Type B pancreatic cell (in vitro differentiated cells): ENCODE measurements around the gene DYTN. TPM values are rescaled to one million over a fixed set of nuclear protein-coding genes. Genes with fewer than 3 reads are reported as not detected.

ENCODE experiments used
- DNase-seq: peaks from one replicate; pipeline ENCODE4 v3.0.0; 2021; ENCODE audit warnings: mixed read lengths; ENCODE audit not compliant: unreplicated experiment; ENCODE audit errors: extremely low spot score
- H3K27ac Mint-ChIP-seq: 2 replicates; pipeline ENCODE4 v1.8.0; 2021; ENCODE audit warnings: mild to moderate bottlenecking, mixed read lengths
- H3K27me3 Mint-ChIP-seq: 2 replicates; pipeline ENCODE4 v1.8.0; 2021; ENCODE audit warnings: mixed read lengths
- H3K36me3 Mint-ChIP-seq: 2 replicates; pipeline ENCODE4 v1.8.0; 2021; ENCODE audit warnings: mixed read lengths
- H3K4me1 Mint-ChIP-seq: one replicate; pipeline ENCODE4 v1.8.0; 2021; ENCODE audit warnings: mixed read lengths; ENCODE audit not compliant: unreplicated experiment
- H3K4me3 Mint-ChIP-seq: 2 replicates; pipeline ENCODE4 v1.8.0; 2021; ENCODE audit warnings: mild to moderate bottlenecking, mixed read lengths
- H3K9me3 Mint-ChIP-seq: 2 replicates; pipeline ENCODE4 v1.8.0; 2021; ENCODE audit warnings: mixed read lengths
- total RNA-seq: library from RNA; stranded (reverse); gene quantifications from 2 replicates; pipeline ENCODE4 v1.2.1, GENCODE V29; 2021; ENCODE audit warnings: low replicate concordance
- TF ChIP-seq, protein P1 (sequence below): fragments of 200-600 bp; sonication (generic); conservative IDR thresholded peaks from 2 replicates; pipeline ENCODE4 v1.5.0; 2021; ENCODE audit warnings: antibody characterized with exemption, mild to moderate bottlenecking

DYTN gene
- total RNA-seq, 1 donor from 2014 or later, result not detected

DNA sequence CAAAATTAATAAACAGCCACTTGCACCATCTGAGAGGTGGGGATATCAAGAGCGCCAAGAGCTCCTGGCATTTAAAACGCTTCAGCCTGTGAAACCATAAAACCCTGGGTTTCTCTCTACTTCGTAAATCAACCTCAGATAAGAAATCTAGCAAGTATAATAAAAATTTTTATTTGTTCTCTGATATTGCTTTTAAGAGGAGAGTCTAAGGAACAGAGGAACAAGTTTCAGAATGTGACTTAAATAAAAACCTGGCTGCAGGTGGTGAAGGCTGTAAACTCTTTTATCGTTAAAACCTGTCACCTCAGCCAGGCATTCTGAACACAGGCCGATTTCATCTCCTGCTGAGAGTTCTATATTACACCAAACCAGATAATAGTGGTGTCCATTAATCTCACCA lies 9.9 kb downstream of the DYTN start:
- Mint-ChIP-seq H3K36me3 (no peaks in the 10 kb centered on the region), H3K27me3 (peaks cover 12% of the 10 kb centered on the region), H3K9me3 (no peaks in the 10 kb centered on the region), H3K4me1 (no peaks in the 10 kb centered on the region), H3K4me3 (no peak overlapping the region), H3K27ac (no peak overlapping the region)
- TF ChIP-seq, protein P1, sequence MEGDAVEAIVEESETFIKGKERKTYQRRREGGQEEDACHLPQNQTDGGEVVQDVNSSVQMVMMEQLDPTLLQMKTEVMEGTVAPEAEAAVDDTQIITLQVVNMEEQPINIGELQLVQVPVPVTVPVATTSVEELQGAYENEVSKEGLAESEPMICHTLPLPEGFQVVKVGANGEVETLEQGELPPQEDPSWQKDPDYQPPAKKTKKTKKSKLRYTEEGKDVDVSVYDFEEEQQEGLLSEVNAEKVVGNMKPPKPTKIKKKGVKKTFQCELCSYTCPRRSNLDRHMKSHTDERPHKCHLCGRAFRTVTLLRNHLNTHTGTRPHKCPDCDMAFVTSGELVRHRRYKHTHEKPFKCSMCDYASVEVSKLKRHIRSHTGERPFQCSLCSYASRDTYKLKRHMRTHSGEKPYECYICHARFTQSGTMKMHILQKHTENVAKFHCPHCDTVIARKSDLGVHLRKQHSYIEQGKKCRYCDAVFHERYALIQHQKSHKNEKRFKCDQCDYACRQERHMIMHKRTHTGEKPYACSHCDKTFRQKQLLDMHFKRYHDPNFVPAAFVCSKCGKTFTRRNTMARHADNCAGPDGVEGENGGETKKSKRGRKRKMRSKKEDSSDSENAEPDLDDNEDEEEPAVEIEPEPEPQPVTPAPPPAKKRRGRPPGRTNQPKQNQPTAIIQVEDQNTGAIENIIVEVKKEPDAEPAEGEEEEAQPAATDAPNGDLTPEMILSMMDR, result no peak
- no peak for DNase-seq

DNA sequence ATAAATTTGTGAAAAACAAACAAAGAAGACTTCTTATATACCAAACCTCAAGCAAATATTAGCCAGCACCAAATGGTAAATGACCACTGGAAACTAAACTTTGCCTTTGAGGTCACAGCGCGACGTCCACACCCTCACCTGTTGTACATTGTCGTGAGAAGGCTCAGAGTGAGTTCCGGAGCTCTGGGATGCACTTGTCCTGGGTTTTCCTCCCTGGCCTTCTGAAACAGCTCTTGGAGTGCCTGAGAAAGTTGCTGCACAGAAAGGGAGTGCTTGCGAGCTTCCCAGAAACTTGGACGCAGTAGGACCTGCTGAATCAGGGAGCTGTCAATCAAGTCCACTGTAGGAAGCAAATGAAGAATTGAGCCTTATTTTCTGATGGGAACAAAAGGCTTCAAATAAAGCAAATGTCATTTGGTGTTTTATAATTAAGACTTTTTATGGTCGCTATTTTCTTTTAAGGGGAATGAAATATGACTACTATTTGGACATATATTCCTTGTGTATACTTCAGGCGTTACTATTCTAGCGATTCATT lies 11.0 kb downstream of the DYTN start:
- H3K9me3 Mint-ChIP-seq, result no peaks in the 10 kb centered on the region
- H3K27ac Mint-ChIP-seq, result no peak overlapping the region
- H3K36me3 Mint-ChIP-seq, result no peaks in the 10 kb centered on the region
- H3K4me1 Mint-ChIP-seq, result no peaks in the 10 kb centered on the region
- TF ChIP-seq, protein P1, result no peak
- DNase-seq, result no peak
- H3K27me3 Mint-ChIP-seq, result peaks cover 16% of the 10 kb centered on the region
- no peak overlapping the region for H3K4me3 Mint-ChIP-seq

DNA sequence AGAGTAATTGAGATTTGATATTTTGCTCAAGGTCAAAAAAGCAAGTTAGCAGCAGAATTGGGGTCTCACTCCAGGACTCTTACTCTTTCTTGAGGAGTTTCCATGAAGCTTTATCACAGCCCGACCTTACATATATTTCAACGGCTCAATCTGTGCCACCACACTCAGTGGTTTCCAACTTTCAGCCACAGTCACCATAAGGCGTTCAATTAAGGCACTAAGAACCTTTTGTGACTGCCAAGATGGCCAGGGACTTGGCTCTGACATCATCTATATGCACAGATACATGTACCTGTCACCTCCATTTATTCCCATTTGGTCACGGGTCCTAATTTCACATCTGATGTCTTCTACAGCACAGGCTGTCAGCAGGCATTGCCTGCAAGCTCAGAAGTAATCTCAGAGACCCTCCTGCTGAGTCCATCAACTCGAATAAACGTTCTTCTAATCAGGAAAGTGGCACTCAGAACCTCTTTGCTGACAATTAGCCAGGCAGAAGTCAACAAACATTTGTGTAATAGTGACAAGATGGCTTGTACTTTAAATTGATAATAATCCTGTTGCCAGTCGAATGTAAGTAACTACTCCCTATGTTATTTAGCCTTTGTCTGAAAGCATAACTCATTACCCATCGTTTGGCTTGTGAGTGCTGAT lies 16.1 kb downstream of the DYTN start:
- Mint-ChIP-seq H3K4me3 (no peak overlapping the region), H3K27ac (no peak overlapping the region), H3K4me1 (no peaks in the 10 kb centered on the region), H3K36me3 (no peaks in the 10 kb centered on the region), H3K27me3 (peaks cover 17% of the 10 kb centered on the region), H3K9me3 (no peaks in the 10 kb centered on the region)
- DNase-seq, result no peak
- TF ChIP-seq, protein P1, result no peak

DNA sequence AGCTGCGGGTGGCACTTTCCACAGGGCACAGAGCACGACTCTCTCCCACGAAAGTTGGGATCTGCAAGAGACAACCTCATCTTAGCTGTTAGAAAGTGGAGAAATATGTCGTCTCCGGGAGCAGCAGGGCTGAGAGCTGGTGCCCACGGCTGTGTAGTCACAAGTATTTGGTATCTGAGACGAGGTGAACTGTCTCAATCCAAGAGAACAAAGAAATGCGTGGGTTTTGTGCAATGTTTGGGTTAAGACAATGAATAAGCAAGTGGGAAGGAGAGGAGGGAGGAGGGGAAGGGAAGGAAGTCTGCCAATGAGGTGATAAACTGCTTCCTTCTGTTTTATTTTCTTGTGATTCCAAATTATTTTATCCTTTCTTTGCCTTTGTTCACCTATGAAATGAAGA lies 18.0 kb downstream of the DYTN start:
- H3K36me3 Mint-ChIP-seq, result no peaks in the 10 kb centered on the region
- no peak for DNase-seq
- no peaks in the 10 kb centered on the region for H3K4me1 Mint-ChIP-seq
- H3K27ac Mint-ChIP-seq, result no peak overlapping the region
- peaks cover 16% of the 10 kb centered on the region for H3K27me3 Mint-ChIP-seq
- TF ChIP-seq, protein P1, result no peak
- H3K4me3 Mint-ChIP-seq, result no peak overlapping the region
- no peaks in the 10 kb centered on the region for H3K9me3 Mint-ChIP-seq

DNA sequence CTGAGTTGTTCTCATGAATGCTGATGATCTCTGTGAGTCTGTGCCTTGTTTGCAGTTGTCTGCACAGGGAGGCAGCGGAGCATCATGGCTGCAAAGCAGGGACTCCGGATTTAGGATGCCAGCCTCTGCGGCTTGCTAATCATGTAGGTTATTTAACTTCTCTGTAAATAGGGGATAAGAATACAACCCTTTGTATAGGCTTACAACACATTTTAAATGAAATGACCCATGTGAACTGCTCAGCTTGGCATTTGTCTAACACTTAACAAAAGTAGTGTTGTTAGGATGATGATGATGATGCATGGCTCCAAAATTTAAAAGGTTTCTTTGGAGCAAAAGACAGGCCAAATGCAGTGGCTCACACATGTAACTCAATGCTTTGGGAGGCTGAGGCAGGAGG lies 19.4 kb downstream of the DYTN start:
- Mint-ChIP-seq H3K27me3 (peaks cover 17% of the 10 kb centered on the region), H3K9me3 (no peaks in the 10 kb centered on the region), H3K36me3 (no peaks in the 10 kb centered on the region), H3K4me3 (no peak overlapping the region), H3K4me1 (no peaks in the 10 kb centered on the region), H3K27ac (no peak overlapping the region)
- no peak for DNase-seq
- TF ChIP-seq, protein P1, result no peak
